GM12874 (cell line): ENCODE data around the gene LHFPL2.

Source experiments
- TF ChIP-seq, protein P1 (sequence below): IDR thresholded peaks from 2 replicates; pipeline ENCODE4 v1.5.1; 2011; ENCODE audit warnings: low read depth, mild to moderate bottlenecking, control low read depth, low read length, moderate library complexity; ENCODE audit not compliant: insufficient read depth

The LHFPL2 gene

DNA sequence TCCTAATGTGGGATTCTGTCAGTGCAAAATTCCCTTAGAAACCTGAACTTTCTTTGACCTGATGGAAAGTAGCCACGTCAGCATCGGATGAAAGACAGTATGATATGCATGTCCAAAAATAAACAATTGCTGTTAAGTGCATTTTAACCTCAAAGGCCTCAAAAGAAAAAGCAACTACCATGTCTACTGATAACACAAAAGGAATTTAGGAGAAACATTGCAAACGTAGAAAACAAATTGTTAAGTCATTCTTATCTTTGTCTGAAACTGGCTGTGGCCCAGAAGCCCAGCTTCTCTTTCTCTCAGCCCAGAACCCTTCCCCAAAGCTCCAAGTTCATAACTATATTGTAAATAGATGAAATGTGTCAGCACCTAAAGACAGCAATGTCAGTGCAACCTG, 11.1 kb upstream of the LHFPL2 start:
- TF ChIP-seq, protein P1, sequence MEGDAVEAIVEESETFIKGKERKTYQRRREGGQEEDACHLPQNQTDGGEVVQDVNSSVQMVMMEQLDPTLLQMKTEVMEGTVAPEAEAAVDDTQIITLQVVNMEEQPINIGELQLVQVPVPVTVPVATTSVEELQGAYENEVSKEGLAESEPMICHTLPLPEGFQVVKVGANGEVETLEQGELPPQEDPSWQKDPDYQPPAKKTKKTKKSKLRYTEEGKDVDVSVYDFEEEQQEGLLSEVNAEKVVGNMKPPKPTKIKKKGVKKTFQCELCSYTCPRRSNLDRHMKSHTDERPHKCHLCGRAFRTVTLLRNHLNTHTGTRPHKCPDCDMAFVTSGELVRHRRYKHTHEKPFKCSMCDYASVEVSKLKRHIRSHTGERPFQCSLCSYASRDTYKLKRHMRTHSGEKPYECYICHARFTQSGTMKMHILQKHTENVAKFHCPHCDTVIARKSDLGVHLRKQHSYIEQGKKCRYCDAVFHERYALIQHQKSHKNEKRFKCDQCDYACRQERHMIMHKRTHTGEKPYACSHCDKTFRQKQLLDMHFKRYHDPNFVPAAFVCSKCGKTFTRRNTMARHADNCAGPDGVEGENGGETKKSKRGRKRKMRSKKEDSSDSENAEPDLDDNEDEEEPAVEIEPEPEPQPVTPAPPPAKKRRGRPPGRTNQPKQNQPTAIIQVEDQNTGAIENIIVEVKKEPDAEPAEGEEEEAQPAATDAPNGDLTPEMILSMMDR, result no peak

GRCh38 chr5:78659114-78659513, 10.5 kb upstream of the LHFPL2 start:
- TF ChIP-seq, protein P1, result no peak

- TF ChIP-seq, protein P1, result no peak
Measured at GRCh38 chr5:78657201-78657600, 8.6 kb upstream of the LHFPL2 start.

DNA sequence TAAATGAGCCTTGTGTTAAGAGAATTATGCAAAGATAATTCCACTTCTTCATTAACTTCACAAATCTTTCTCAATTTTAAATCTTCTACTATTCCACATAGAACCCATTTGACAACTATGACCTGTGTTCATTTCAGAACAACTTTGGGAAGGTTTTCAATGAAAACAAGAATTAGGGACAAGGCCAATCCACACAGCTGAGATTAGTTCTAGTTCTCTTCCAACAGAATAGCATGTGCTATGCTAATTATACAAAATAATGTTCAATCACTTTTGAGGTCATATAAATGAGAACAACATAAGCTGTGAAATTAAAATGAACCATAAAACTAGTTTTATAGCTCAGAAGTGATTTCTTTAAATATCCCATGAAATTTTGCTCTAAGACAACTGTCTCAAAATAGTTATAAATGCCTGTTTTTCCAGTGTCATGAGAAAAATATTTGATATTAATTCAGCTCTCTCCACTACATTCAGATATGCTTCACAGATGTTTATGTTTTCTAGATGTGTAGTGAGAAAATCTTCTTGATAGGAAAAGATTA, 7.2 kb upstream of the LHFPL2 start:
- TF ChIP-seq, protein P1, result no peak

DNA sequence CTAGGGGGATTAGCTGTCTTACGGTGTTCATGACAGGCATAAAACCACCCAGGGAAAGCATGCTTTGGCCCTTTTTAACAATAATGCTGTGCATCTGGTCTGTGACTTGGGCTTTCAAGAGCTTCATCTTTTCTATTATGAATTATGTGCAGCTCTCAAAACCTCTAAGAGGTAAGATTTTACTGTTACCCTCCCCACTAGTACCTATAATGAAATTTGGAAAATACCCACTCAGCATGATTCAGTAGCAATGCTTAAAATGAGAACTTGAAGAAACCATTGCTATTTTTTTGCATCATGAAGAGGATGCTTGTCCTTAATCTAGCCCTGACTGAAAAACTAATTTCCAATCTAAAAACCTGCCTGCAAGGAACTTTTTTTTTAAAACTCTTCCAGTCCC, 5.8 kb upstream of the LHFPL2 start:
- TF ChIP-seq, protein P1, result no peak

- TF ChIP-seq, protein P1, result no peak
Measured at GRCh38 chr5:78653681-78654366, 5.3 kb upstream of the LHFPL2 start.

DNA sequence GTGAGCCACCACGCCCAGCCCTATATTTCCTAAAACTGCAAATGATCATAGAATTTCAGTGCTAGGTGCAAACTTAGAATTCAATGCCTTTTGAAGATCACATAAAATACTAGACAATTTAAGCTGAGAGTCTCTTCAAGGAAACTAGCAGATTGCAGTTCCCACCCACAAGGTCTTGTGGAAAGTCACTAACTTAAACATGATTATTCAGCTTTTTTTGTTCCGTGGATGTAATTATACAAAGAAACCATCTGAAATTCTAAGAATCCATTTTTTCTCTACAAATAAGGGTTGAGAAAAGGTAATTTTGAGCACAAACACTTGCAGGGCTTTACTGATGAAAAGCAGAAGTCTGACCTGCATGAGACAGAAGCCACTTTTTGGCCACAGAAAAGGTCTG, 4.5 kb upstream of the LHFPL2 start:
- TF ChIP-seq, protein P1, result no peak
